ENCODE data around the gene MOB3B. TPM values are rescaled to one million over a fixed set of nuclear protein-coding genes. Genes with fewer than 3 reads are reported as not detected.

The MOB3B gene
- 8.8 to 11.2 TPM (median 9.5 TPM) in 5 replicates for total RNA-seq (2022; extraction: Qiagen RNA extraction)

GRCh38 chr9:27529316-27530278 lies at the start of gene MOB3B:
Gene MOB3B, minus strand, starts transcription at chr9:27529814. Its CDS starts 74,264 bp downstream, at chr9:27455550.

GRCh38 chr9:27572918-27573633 lies 43.5 kb upstream of the MOB3B start, which contains the start of gene C9orf72:
Gene C9orf72, minus strand, starts transcription at chr9:27573481. Its CDS starts 6,361 bp downstream, at chr9:27567120.

GRCh38 chr9:27524236-27524635 lies 5.4 kb downstream of the MOB3B start, which contains the start of gene IFNK:
Gene IFNK, plus strand, starts transcription at chr9:27524290. Its CDS starts 47 bp downstream, at chr9:27524337.

GRCh38 chr9:27297050-27297449 lies 232.6 kb downstream of the MOB3B start, which contains the start of gene EQTN:
Gene EQTN, minus strand, starts transcription at chr9:27297150. Its CDS starts 95 bp downstream, at chr9:27297055.

Other genes starting within 250 kb of the MOB3B start
- 0.22 TPM in 1 of 5 replicates, not detected in the others for gene EQTN, start 232.7 kb downstream of the MOB3B start, total RNA-seq (2022; extraction: Qiagen RNA extraction)
- gene IFNK, start 5.5 kb downstream of the MOB3B start, total RNA-seq (2022; extraction: Qiagen RNA extraction), result not detected in 5 replicates
- gene C9orf72, start 43.7 kb upstream of the MOB3B start, total RNA-seq (2022; extraction: Qiagen RNA extraction), result 3.9 to 5.9 TPM (median 4.9 TPM) in 5 replicates

All from A549 treated with Mapracorat at 1 μM for 4 hours (cell line).